GM12875 (cell line): Measurements from ENCODE around the gene HES2.
"Not testable (repeated sequence)": the region's sequence is repeated elsewhere in the genome, so short reads cannot be mapped to it uniquely, and the experiment has no call there.

Experiments
- H3K4me3 ChIP-seq: one replicate; pipeline ENCODE4 v1.5.1; 2011; ENCODE audit warnings: low read depth, low read length, control low read depth
- CTCF ChIP-seq: IDR thresholded peaks from 2 replicates; pipeline ENCODE4 v1.5.1; 2011; ENCODE audit warnings: low read depth, mild to moderate bottlenecking, control low read depth, inconsistent platforms, low read length, moderate library complexity, borderline replicate concordance; ENCODE audit not compliant: insufficient read depth

The HES2 gene

GRCh38 chr1:6363085-6363884, 56.4 kb downstream of the HES2 start:
- peak; percentile 44 for TF ChIP-seq CTCF
- H3K4me3 ChIP-seq, result not testable (repeated sequence)
